ENCODE data around the gene TGFB2.

DNA sequence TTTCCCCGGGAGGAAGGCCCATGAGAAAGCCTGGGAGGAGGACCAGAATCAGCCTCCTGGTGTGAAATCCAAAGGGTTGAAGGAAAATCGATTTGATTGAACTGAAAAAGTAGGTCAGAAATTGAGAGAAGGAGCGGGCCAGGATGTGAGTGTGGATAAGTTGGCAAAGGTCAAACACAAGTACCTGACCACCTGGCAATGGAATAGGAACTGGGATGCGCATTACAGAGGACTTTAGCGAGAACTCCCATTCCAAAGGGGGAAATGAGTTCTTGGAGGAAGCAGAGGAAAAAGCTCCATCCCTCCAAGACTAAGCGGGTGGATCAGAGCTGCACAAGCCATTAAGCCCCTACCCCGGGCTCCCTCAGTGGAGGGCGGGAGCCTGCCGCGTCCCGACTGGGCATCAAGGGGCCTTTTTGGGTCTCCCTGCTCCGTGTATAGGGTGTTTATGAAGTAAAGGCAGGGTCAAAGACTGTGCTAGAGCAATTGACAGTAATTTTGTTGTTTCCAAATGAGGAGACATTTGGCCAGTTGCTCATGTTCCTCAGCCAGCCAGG, 56.4 kb downstream of the TGFB2 start:
- no peak for TF ChIP-seq CTCF (IDR thresholded peaks at IDR 0.05)
- TF ChIP-seq POLR2A (IDR thresholded peaks at IDR 0.05) = no peak

Data from thyroid gland (tissue), 4 donors.